Spleen (tissue), 11 donors: ENCODE results near the gene CIAO2B. TPM values are rescaled to one million over a fixed set of nuclear protein-coding genes. Genes with fewer than 3 reads are reported as not detected.

Experiments
- DNase-seq: peaks from one replicate; pipeline ENCODE4 v3.0.0-alpha.2; 2020
- H3K27ac ChIP-seq, 8 donors: fragments of 200-600 bp; sonication (generic) in 7 of 8; 1 replicate in 4 of 8; 2 replicates in 4 of 8; pipeline versions ENCODE4 v1.5.0 to v1.8.0; 2016 to 2021; ENCODE audit warnings: inconsistent platforms in 4 of 8, mild to moderate bottlenecking in 4 of 8, moderate library complexity in 1 of 8
- H3K27me3 ChIP-seq, 7 donors: fragments of 200-600 bp; sonication (generic) in 6 of 7; replicated peaks in 1 of 7; 1 replicate in 4 of 7; 2 replicates in 3 of 7; pipeline versions ENCODE4 v1.5.0 to v1.8.0; 2016 to 2021; ENCODE audit warnings: inconsistent platforms in 3 of 7, mild to moderate bottlenecking in 1 of 7
- H3K36me3 ChIP-seq, 6 donors: fragments of 200-600 bp; sonication (generic) in 5 of 6; 1 replicate in 4 of 6; 2 replicates in 2 of 6; pipeline versions ENCODE4 v1.5.0 to v1.8.0; 2016 to 2021; ENCODE audit warnings: inconsistent platforms in 2 of 6
- H3K4me1 ChIP-seq, 6 donors: fragments of 200-600 bp; sonication (generic) in 5 of 6; 1 replicate in 3 of 6; 2 replicates in 3 of 6; pipeline versions ENCODE4 v1.5.0 to v1.8.0; 2016 to 2021; ENCODE audit warnings: inconsistent platforms in 3 of 6
- H3K4me3 ChIP-seq, 8 donors: fragments of 200-600 bp; sonication (generic) in 7 of 8; 1 replicate in 4 of 8; 2 replicates in 4 of 8; pipeline versions ENCODE4 v1.5.0 to v1.8.0; 2016 to 2021; ENCODE audit warnings: inconsistent platforms in 4 of 8, mild to moderate bottlenecking in 4 of 8, moderate library complexity in 2 of 8
- H3K9me3 ChIP-seq, 8 donors: fragments of 200-600 bp; sonication (generic) in 7 of 8; 1 replicate in 4 of 8; 2 replicates in 4 of 8; pipeline versions ENCODE4 v1.5.0 to v1.8.0; 2016 to 2021; ENCODE audit warnings: inconsistent platforms in 4 of 8
- POLR2A ChIP-seq, 3 donors: fragments of 450-650 bp; IDR thresholded peaks; one replicate each; pipeline ENCODE4 v1.5.1; 2017; ENCODE audit warnings: antibody characterized with exemption in 3 of 3, mild to moderate bottlenecking in 1 of 3
- POLR2AphosphoS5 ChIP-seq, 3 donors: sonication (generic); formaldehyde crosslinking; IDR thresholded peaks; one replicate each; pipeline ENCODE4 v1.5.1; 2017; ENCODE audit warnings: antibody characterized with exemption in 3 of 3
- WGBS, 5 donors: extraction: QIAGEN DNeasy Blood & Tissue Kit in 3 of 5; methylation state at CpG; one replicate each; pipeline versions ENCODE4 v1.1.5 to v1.1.7; 2013 to 2018; 5-methylcytosine and 5-hydroxymethylcytosine counted together
- intact Hi-C: fragments of 100-400 bp; cut with DNase I; formaldehyde crosslinking; loops from one replicate; pipeline ENCODE4 v1.15.0; 2023; ENCODE audit warnings: low total_unique reads
- polyA plus RNA-seq, 3 donors: library from polyadenylated mRNA; stranded (reverse); fragments of 200-250 nt; gene quantifications; one replicate each; pipeline ENCODE4 v1.2.1, GENCODE V29; 2013
- total RNA-seq, 7 donors: library from RNA; depleted of rRNA in 3 of 7; stranded (reverse); fragments of >200 nt in 3 of 7; fragmentation: NEBNext Ultra II Directional in 4 of 7; extraction: Animal tissue kit (Norgen Biotek cat#: 25700) in 4 of 7; gene quantifications; one replicate each; pipeline versions ENCODE4 v1.1.0 to v1.2.1, GENCODE V29; 2016 to 2021
- TF ChIP-seq, protein P1 (sequence below), 11 experiments: fragments of 200-600 bp in 7 of 11; fragments of 450-650 bp in 4 of 11; sonication (generic) in 4 of 11; IDR thresholded peaks in 8 of 11; conservative IDR thresholded peaks in 3 of 11; 1 replicate in 7 of 11; 2 replicates in 4 of 11; pipeline versions ENCODE4 v1.4.0 to v1.8.0; 2016 to 2021; ENCODE audit warnings: antibody characterized with exemption in 11 of 11, inconsistent platforms in 4 of 11, mild to moderate bottlenecking in 1 of 11
- donor health status: healthy with polysubstance abuse.
- donor health status: DM: no; HTN: no; CAD: no; lungs with moderate emphysema.
- donor health status: DM: no; HTN: no; CAD: no.
- donor health status: Bipolar disorder and iron deficiency.
- donor health status: healthy.
- donor health status: DM: no; HTN: no; CAD: no.
- donor health status: DM: yes; HTN: yes; CAD: no.

CIAO2B gene
- total and polyA plus RNA-seq, 10 donors = 46.8 to 168 (median 58.1) TPM

DNA sequence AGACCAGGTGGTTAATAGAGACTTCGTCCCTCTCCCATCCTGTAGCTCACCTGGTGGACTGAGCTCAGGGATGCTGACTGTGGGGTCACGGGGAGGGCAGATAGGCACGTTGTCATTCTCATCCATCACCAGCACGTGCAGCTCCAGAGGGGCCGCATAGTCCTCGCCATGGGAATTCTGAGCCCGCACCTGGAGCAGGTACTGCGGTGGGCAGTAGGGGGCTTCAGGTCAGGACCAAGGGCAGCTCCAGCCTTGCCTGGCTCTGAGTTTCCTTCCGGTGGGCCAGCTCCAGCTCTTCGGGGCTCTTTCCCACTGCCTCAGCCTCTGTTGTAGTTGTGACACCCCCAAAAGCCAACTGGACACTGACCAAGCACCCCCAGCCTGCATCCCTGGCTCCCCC is 21.1 kb downstream of the CIAO2B start:
- WGBS, 5 donors = 48 to 57% (median 54%) methylated on average over 8 to 10 of the region's 10 CpGs
- TF ChIP-seq POLR2AphosphoS5 (IDR thresholded peaks at IDR 0.05) = no peak
- H3K9me3 ChIP-seq = no peaks in the 10 kb centered on the region
- peaks cover 0 to 12% (median 0%) of the 10 kb centered on the region in 7 donors for H3K27me3 ChIP-seq
- no peaks in the 10 kb centered on the region for H3K36me3 ChIP-seq
- intact Hi-C loops = no loop called here
- H3K4me1 ChIP-seq = no peaks in the 10 kb centered on the region
- H3K4me3 ChIP-seq = no peak overlapping the region
- no peak for DNase-seq
- H3K27ac ChIP-seq = no peak overlapping the region

GRCh38 chr16:66911801-66912200 is 22.4 kb downstream of the CIAO2B start:
- intact Hi-C loops = no loop called here
- TF ChIP-seq POLR2AphosphoS5 (IDR thresholded peaks at IDR 0.05) (no peak), POLR2A (IDR thresholded peaks at IDR 0.05) (no peak)
- TF ChIP-seq, protein P1, sequence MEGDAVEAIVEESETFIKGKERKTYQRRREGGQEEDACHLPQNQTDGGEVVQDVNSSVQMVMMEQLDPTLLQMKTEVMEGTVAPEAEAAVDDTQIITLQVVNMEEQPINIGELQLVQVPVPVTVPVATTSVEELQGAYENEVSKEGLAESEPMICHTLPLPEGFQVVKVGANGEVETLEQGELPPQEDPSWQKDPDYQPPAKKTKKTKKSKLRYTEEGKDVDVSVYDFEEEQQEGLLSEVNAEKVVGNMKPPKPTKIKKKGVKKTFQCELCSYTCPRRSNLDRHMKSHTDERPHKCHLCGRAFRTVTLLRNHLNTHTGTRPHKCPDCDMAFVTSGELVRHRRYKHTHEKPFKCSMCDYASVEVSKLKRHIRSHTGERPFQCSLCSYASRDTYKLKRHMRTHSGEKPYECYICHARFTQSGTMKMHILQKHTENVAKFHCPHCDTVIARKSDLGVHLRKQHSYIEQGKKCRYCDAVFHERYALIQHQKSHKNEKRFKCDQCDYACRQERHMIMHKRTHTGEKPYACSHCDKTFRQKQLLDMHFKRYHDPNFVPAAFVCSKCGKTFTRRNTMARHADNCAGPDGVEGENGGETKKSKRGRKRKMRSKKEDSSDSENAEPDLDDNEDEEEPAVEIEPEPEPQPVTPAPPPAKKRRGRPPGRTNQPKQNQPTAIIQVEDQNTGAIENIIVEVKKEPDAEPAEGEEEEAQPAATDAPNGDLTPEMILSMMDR (IDR thresholded peaks at IDR 0.05 in 8 of 11, conservative IDR thresholded peaks at IDR 0.05 in 3 of 11) = no peak

DNA sequence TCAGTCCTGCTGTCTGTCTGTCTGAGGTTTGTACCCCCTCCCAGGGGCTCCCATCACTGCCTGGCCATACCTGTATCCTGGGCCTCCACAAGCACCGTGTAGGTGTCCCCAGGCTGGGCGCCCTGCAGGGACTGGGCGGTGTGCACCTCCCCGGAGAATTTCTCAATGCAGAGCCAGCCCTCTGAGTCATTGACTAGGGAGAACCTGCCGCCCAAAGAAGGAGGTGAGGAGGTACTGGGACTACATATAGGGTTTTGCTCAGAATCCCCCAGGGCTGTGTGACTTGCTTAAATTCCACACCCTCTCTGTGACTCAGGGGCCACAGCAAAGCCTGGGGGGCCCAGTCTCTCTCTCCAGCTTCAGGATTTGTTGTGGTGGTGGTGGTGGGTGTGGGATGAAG is 23.1 kb downstream of the CIAO2B start:
- WGBS, 5 donors = 78 to 87% (median 81%) methylated on average over 4 to 5 of the region's 5 CpGs
- peaks cover 0 to 10% (median 0%) of the 10 kb centered on the region in 7 donors for H3K27me3 ChIP-seq
- no peaks in the 10 kb centered on the region for H3K4me1 ChIP-seq
- intact Hi-C loops = no loop called here
- DNase-seq = no peak
- no peaks in the 10 kb centered on the region for H3K9me3 ChIP-seq
- no peak overlapping the region for H3K27ac ChIP-seq
- H3K36me3 ChIP-seq = no peaks in the 10 kb centered on the region
- TF ChIP-seq POLR2A (IDR thresholded peaks at IDR 0.05) = no peak
- no peak for TF ChIP-seq POLR2AphosphoS5 (IDR thresholded peaks at IDR 0.05)
- TF ChIP-seq, protein P1 (IDR thresholded peaks at IDR 0.05 in 8 of 11, conservative IDR thresholded peaks at IDR 0.05 in 3 of 11) = no peak
- H3K4me3 ChIP-seq = no peak overlapping the region

More at GRCh38 chr16:66911801-66912200, 22.4 kb downstream of the CIAO2B start:
- Histone ChIP-seq H3K27ac (no peak overlapping the region), H3K4me3 (no peak overlapping the region), H3K4me1 (no peaks in the 10 kb centered on the region), H3K9me3 (no peaks in the 10 kb centered on the region), H3K36me3 (no peaks in the 10 kb centered on the region), H3K27me3 (peaks cover 0 to 12% (median 0%) of the 10 kb centered on the region in 7 donors)
- 88 to 97% (median 93%) methylated on average over 4 to 8 of the region's 8 CpGs for WGBS, 5 donors
- no peak for DNase-seq

DNA sequence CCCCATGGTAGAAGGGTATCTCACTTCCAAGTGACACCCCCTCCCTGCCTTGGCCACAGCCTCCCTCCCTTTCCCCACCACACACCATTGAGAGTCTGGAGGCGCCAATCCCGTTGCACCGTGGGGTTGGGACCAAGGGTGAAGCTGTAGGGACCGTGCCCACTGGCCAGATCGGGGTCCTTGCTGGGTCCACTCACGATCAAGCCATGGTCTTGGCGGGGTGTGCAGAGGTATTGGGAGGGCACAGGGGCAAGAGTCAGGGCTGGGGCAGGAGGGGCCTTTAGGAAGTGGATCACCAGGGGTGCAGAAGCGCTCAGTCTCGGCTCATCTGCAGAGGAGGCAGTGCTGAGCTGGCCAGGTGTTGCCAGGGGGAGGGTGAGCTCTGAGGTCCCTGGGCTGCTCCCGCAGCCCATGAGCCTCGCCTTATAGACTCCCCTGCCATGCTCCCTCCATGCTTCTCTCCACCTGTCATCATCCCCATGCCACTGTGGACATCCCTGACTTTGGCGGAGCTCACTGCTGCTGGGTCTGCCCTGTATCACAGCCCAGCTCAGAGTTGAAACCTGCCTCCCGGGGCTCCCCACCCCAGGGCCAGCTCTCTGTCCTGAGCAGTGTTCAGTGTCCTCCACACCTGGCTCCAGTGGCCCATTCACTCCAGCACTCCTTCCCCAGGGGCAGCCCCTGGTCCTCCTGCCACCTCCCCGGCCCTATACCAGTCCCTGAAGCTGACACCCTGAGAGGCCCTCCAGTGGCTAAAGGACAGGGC is 23.8 kb downstream of the CIAO2B start:
- no peak overlapping the region for H3K4me3 ChIP-seq
- intact Hi-C loops = no loop called here
- peaks cover 0 to 8% (median 0%) of the 10 kb centered on the region in 7 donors for H3K27me3 ChIP-seq
- H3K27ac ChIP-seq = no peak overlapping the region
- no peaks in the 10 kb centered on the region for H3K36me3 ChIP-seq
- TF ChIP-seq POLR2AphosphoS5 (IDR thresholded peaks at IDR 0.05) (no peak), POLR2A (IDR thresholded peaks at IDR 0.05) (no peak)
- TF ChIP-seq, protein P1 (IDR thresholded peaks at IDR 0.05 in 8 of 11, conservative IDR thresholded peaks at IDR 0.05 in 3 of 11) = no peak
- H3K9me3 ChIP-seq = no peaks in the 10 kb centered on the region
- WGBS, 5 donors = 78 to 85% (median 82%) methylated on average over 12 to 14 of the region's 14 CpGs
- DNase-seq = peak; percentile 55
- H3K4me1 ChIP-seq = no peaks in the 10 kb centered on the region
